Thyroid gland (tissue), 4 donors: Measurements from ENCODE around the gene ZNF615. TPM values are rescaled to one million over a fixed set of nuclear protein-coding genes. Genes with fewer than 3 reads are reported as not detected.

Experiments used
- DNase-seq, 2 donors: peaks; one replicate each; pipeline ENCODE4 v3.0.0-alpha.2; 2019
- H3K27ac ChIP-seq, 3 donors: fragments of 200-600 bp; sonication (generic); 1 replicate in 2 of 3; 2 replicates in 1 of 3; pipeline ENCODE4 v1.5.1; 2016 to 2019; ENCODE audit warnings: mild to moderate bottlenecking in 1 of 3, moderate library complexity in 1 of 3
- H3K27me3 ChIP-seq: fragments of 200-600 bp; sonication (generic); one replicate; pipeline ENCODE4 v1.5.1; 2019
- H3K36me3 ChIP-seq, 2 donors: fragments of 200-600 bp; sonication (generic); one replicate each; pipeline ENCODE4 v1.5.1; 2016 to 2019
- H3K4me1 ChIP-seq, 2 donors: fragments of 200-600 bp; sonication (generic); one replicate each; pipeline ENCODE4 v1.5.1; 2017 to 2019
- H3K4me3 ChIP-seq, 3 donors: fragments of 200-600 bp; sonication (generic); replicated peaks in 1 of 3; 1 replicate in 2 of 3; 2 replicates in 1 of 3; pipeline ENCODE4 v1.5.1; 2016; ENCODE audit warnings: mild to moderate bottlenecking in 1 of 3
- H3K9me3 ChIP-seq: fragments of 200-600 bp; sonication (generic); one replicate; pipeline ENCODE4 v1.5.1; 2017
- POLR2A ChIP-seq, 2 donors: fragments of 450-650 bp; IDR thresholded peaks; one replicate each; pipeline ENCODE4 v1.6.1; 2017; ENCODE audit warnings: antibody characterized with exemption in 2 of 2, mild to moderate bottlenecking in 2 of 2, moderate library complexity in 1 of 2
- WGBS, 2 donors: methylation state at CpG; one replicate each; pipeline ENCODE4 v1.1.5; 2017; 5-methylcytosine and 5-hydroxymethylcytosine counted together
- intact Hi-C: fragments of 100-400 bp; cut with DNase I; formaldehyde crosslinking; loops from one replicate; pipeline ENCODE4 v1.15.1; 2023
- total RNA-seq, 4 donors: library from RNA; depleted of rRNA; stranded (reverse); fragments of >200 nt; gene quantifications; one replicate each; pipeline ENCODE4 v1.2.3, GENCODE V29; 2016
- TF ChIP-seq, protein P1 (sequence below), 6 experiments: fragments of 200-600 bp in 3 of 6; fragments of 450-650 bp in 3 of 6; sonication (generic) in 3 of 6; IDR thresholded peaks; one replicate each; pipeline ENCODE4 v1.5.1; 2016 to 2019; ENCODE audit warnings: antibody characterized with exemption in 6 of 6, mild to moderate bottlenecking in 2 of 6, inconsistent platforms in 1 of 6, moderate library complexity in 1 of 6

The ZNF615 gene
- total RNA-seq, 4 donors from 2014 or later: 19.5 to 36.9 (median 20.6) TPM

DNA sequence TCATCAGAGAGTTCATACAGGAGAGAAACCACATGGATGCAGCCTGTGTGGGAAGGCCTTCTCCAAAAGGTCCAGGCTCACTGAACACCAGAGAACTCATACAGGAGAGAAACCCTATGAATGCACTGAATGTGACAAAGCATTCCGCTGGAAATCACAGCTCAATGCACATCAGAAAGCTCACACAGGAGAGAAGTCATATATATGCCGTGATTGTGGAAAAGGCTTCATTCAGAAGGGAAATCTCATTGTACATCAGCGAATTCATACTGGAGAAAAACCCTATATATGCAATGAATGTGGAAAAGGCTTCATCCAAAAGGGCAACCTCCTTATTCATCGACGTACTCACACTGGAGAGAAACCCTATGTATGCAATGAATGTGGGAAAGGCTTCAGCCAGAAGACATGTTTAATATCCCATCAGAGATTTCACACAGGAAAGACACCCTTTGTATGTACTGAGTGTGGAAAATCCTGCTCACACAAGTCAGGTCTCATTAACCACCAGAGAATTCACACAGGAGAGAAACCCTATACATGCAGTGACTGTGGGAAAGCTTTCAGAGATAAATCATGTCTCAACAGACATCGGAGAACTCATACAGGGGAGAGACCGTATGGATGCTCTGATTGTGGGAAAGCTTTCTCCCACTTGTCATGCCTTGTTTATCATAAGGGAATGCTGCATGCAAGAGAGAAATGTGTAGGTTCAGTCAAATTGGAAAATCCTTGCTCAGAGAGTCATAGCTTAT is 63.0 kb downstream of the ZNF615 start:
- DNase-seq: no peak
- Histone ChIP-seq H3K27me3 (no peaks in the 10 kb centered on the region), H3K4me3 (no peak overlapping the region), H3K9me3 (peaks cover 12% of the 10 kb centered on the region), H3K36me3 (peaks cover 54 to 55% of the 10 kb centered on the region in 2 donors), H3K27ac (no peak overlapping the region), H3K4me1 (no peaks in the 10 kb centered on the region)
- TF ChIP-seq POLR2A (IDR thresholded peaks at IDR 0.05): no peak
- TF ChIP-seq, protein P1, sequence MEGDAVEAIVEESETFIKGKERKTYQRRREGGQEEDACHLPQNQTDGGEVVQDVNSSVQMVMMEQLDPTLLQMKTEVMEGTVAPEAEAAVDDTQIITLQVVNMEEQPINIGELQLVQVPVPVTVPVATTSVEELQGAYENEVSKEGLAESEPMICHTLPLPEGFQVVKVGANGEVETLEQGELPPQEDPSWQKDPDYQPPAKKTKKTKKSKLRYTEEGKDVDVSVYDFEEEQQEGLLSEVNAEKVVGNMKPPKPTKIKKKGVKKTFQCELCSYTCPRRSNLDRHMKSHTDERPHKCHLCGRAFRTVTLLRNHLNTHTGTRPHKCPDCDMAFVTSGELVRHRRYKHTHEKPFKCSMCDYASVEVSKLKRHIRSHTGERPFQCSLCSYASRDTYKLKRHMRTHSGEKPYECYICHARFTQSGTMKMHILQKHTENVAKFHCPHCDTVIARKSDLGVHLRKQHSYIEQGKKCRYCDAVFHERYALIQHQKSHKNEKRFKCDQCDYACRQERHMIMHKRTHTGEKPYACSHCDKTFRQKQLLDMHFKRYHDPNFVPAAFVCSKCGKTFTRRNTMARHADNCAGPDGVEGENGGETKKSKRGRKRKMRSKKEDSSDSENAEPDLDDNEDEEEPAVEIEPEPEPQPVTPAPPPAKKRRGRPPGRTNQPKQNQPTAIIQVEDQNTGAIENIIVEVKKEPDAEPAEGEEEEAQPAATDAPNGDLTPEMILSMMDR (IDR thresholded peaks at IDR 0.05): no peak
- intact Hi-C loops: no loop called here
- WGBS, 2 donors: 95 to 97% methylated on average over 7 of the region's 7 CpGs

Other genes with a start within 250 kb of the ZNF615 start
- gene FPR2, start 247.0 kb downstream of the ZNF615 start, total RNA-seq: under 1 TPM in 3 of 4 donors, not detected in 1; 0.11 to 0.94 (median 0.39) TPM
- 1 to 10 TPM; 1.6 to 9.7 (median 2.7) TPM for gene FPR3, start 213.1 kb downstream of the ZNF615 start, total RNA-seq
- 10 to 100 TPM; 20.8 to 34.9 (median 22.2) TPM for gene ZNF577, start 120.3 kb downstream of the ZNF615 start, total RNA-seq
- gene ZNF649, start 103.2 kb downstream of the ZNF615 start, total RNA-seq: 10 to 100 TPM; 10.5 to 19.1 (median 14.9) TPM
- gene ZNF613, start 80.7 kb downstream of the ZNF615 start, total RNA-seq: 10 to 100 TPM in 3 of 4 donors, 1 to 10 TPM in 1; 7.9 to 27.7 (median 15.6) TPM
- 10 to 100 TPM; 12.0 to 27.4 (median 16.4) TPM for gene ZNF350, start 21.4 kb downstream of the ZNF615 start, total RNA-seq
- gene ZNF614, start 20.2 kb upstream of the ZNF615 start, total RNA-seq: 10 to 100 TPM; 10.6 to 17.6 (median 14.0) TPM
- 10 to 100 TPM; 12.9 to 20.9 (median 16.6) TPM for gene ZNF432, start 40.6 kb upstream of the ZNF615 start, total RNA-seq
- 10 to 100 TPM; 14.9 to 23.9 (median 18.0) TPM for gene ZNF841, start 87.6 kb upstream of the ZNF615 start, total RNA-seq
- gene ZNF616, start 131.7 kb upstream of the ZNF615 start, total RNA-seq: 10 to 100 TPM; 11.0 to 14.1 (median 13.2) TPM
- 10 to 100 TPM in 3 of 4 donors, 1 to 10 TPM in 1; 7.2 to 15.9 (median 12.3) TPM for gene ZNF836, start 163.4 kb upstream of the ZNF615 start, total RNA-seq
- gene PPP2R1A, start 181.8 kb upstream of the ZNF615 start, total RNA-seq: 100 to 1,000 TPM; 120 to 272 (median 258) TPM